HEK293 (cell line): ENCODE measurements around the gene SLC30A3.
A peak's percentile ranks its signal among the peaks of the same experiment; 100 is the strongest.

Experiments used
- EGR2 ChIP-seq: fragments of 450-650 bp; formaldehyde crosslinking; IDR thresholded peaks from 2 replicates; pipeline ENCODE4 v1.5.1; 2016; ENCODE audit warnings: low read depth, missing biosample characterization, missing genetic modification characterization
- FEZF1 ChIP-seq: fragments of 450-650 bp; formaldehyde crosslinking; IDR thresholded peaks from 2 replicates; pipeline ENCODE4 v1.5.1; 2016; ENCODE audit warnings: missing biosample characterization, missing genetic modification characterization
- HOXC10 ChIP-seq: sonication (generic); formaldehyde crosslinking; IDR thresholded peaks from 2 replicates; pipeline ENCODE4 v1.8.1; 2023; ENCODE audit warnings: mild to moderate bottlenecking, missing genetic modification reagents
- KLF16 ChIP-seq: fragments of 450-650 bp; formaldehyde crosslinking; IDR thresholded peaks from 2 replicates; pipeline ENCODE4 v1.5.1; 2017; ENCODE audit warnings: missing biosample characterization, missing genetic modification characterization
- OSR2 ChIP-seq: fragments of 450-650 bp; formaldehyde crosslinking; IDR thresholded peaks from 2 replicates; pipeline ENCODE4 v1.5.1; 2016; ENCODE audit warnings: missing biosample characterization, missing genetic modification characterization
- PBX3 ChIP-seq: sonication (generic); formaldehyde crosslinking; IDR thresholded peaks from 2 replicates; pipeline ENCODE4 v1.8.1; 2022; ENCODE audit warnings: mild to moderate bottlenecking, moderate library complexity, missing genetic modification reagents
- SCRT1 ChIP-seq: fragments of 450-650 bp; formaldehyde crosslinking; IDR thresholded peaks from 2 replicates; pipeline ENCODE4 v1.5.1; 2016; ENCODE audit warnings: missing biosample characterization, missing genetic modification characterization, borderline replicate concordance
- TCF7L2 ChIP-seq: IDR thresholded peaks from 2 replicates; pipeline ENCODE4 v1.6.1; 2011; ENCODE audit warnings: low read depth, mild to moderate bottlenecking, inconsistent platforms, low read length, moderate library complexity, borderline replicate concordance
- YY1 ChIP-seq: fragments of 450-650 bp; formaldehyde crosslinking; IDR thresholded peaks from 2 replicates; pipeline ENCODE4 v1.5.1; 2018; ENCODE audit warnings: missing biosample characterization, missing genetic modification characterization
- ZBTB10 ChIP-seq: fragments of 450-650 bp; formaldehyde crosslinking; IDR thresholded peaks from 2 replicates; pipeline ENCODE4 v1.5.1; 2016; ENCODE audit warnings: missing biosample characterization, missing genetic modification characterization
- ZBTB20 ChIP-seq: fragments of 450-650 bp; formaldehyde crosslinking; IDR thresholded peaks from 2 replicates; pipeline ENCODE4 v1.5.1; 2016; ENCODE audit warnings: missing biosample characterization, missing genetic modification characterization
- ZEB2 ChIP-seq: fragments of 450-650 bp; formaldehyde crosslinking; IDR thresholded peaks from 2 replicates; pipeline ENCODE4 v1.5.1; 2016; ENCODE audit warnings: missing biosample characterization, missing genetic modification characterization
- ZFHX2 ChIP-seq: fragments of 450-650 bp; formaldehyde crosslinking; conservative IDR thresholded peaks from 2 replicates; pipeline ENCODE4 v1.5.1; 2016; ENCODE audit warnings: missing biosample characterization, missing genetic modification characterization
- ZFP37 ChIP-seq: fragments of 450-650 bp; formaldehyde crosslinking; IDR thresholded peaks from 2 replicates; pipeline ENCODE4 v1.5.1; 2016; ENCODE audit warnings: missing biosample characterization, missing genetic modification characterization
- ZFP41 ChIP-seq: fragments of 450-650 bp; formaldehyde crosslinking; IDR thresholded peaks from 2 replicates; pipeline ENCODE4 v1.5.1; 2016; ENCODE audit warnings: missing biosample characterization, missing genetic modification characterization, borderline replicate concordance
- ZNF133 ChIP-seq: fragments of 450-650 bp; formaldehyde crosslinking; IDR thresholded peaks from 2 replicates; pipeline ENCODE4 v1.5.1; 2016; ENCODE audit warnings: missing biosample characterization, missing genetic modification characterization
- ZNF138 ChIP-seq: fragments of 450-650 bp; formaldehyde crosslinking; IDR thresholded peaks from 2 replicates; pipeline ENCODE4 v1.5.1; 2016; ENCODE audit warnings: missing biosample characterization, missing genetic modification characterization, borderline replicate concordance
- ZNF2 ChIP-seq: fragments of 450-650 bp; formaldehyde crosslinking; IDR thresholded peaks from 2 replicates; pipeline ENCODE4 v1.5.1; 2016; ENCODE audit warnings: missing biosample characterization, missing genetic modification characterization
- ZNF366 ChIP-seq: fragments of 450-650 bp; formaldehyde crosslinking; conservative IDR thresholded peaks from 2 replicates; pipeline ENCODE4 v1.5.1; 2016; ENCODE audit warnings: missing biosample characterization, missing genetic modification characterization
- ZNF391 ChIP-seq: fragments of 450-650 bp; formaldehyde crosslinking; IDR thresholded peaks from 2 replicates; pipeline ENCODE4 v1.5.1; 2016; ENCODE audit warnings: low read depth, missing biosample characterization, missing genetic modification characterization, borderline replicate concordance
- ZNF416 ChIP-seq: fragments of 450-650 bp; formaldehyde crosslinking; IDR thresholded peaks from 2 replicates; pipeline ENCODE4 v1.5.1; 2016; ENCODE audit warnings: missing biosample characterization, missing genetic modification characterization
- ZNF501 ChIP-seq: fragments of 450-650 bp; formaldehyde crosslinking; IDR thresholded peaks from 2 replicates; pipeline ENCODE4 v1.5.1; 2016; ENCODE audit warnings: missing biosample characterization, missing genetic modification characterization
- ZNF521 ChIP-seq: fragments of 450-650 bp; formaldehyde crosslinking; IDR thresholded peaks from 2 replicates; pipeline ENCODE4 v1.5.1; 2017; ENCODE audit warnings: missing biosample characterization, mild to moderate bottlenecking, missing genetic modification characterization
- ZNF610 ChIP-seq: fragments of 450-650 bp; formaldehyde crosslinking; IDR thresholded peaks from 2 replicates; pipeline ENCODE4 v1.5.1; 2016; ENCODE audit warnings: missing biosample characterization, missing genetic modification characterization, borderline replicate concordance
- ZNF621 ChIP-seq: fragments of 450-650 bp; formaldehyde crosslinking; IDR thresholded peaks from 2 replicates; pipeline ENCODE4 v1.5.1; 2017; ENCODE audit warnings: missing biosample characterization, missing genetic modification characterization
- ZNF626 ChIP-seq: fragments of 450-650 bp; sonication (Bioruptor Pico); formaldehyde crosslinking; IDR thresholded peaks from 2 replicates; pipeline ENCODE4 v1.5.1; 2018; ENCODE audit warnings: missing biosample characterization, missing genetic modification characterization, inconsistent platforms
- ZNF629 ChIP-seq: fragments of 450-650 bp; formaldehyde crosslinking; IDR thresholded peaks from 2 replicates; pipeline ENCODE4 v1.5.1; 2017; ENCODE audit warnings: missing biosample characterization, missing genetic modification characterization
- ZNF654 ChIP-seq: fragments of 450-650 bp; formaldehyde crosslinking; IDR thresholded peaks from 2 replicates; pipeline ENCODE4 v1.5.1; 2016; ENCODE audit warnings: low read depth, missing biosample characterization, missing genetic modification characterization
- ZNF664 ChIP-seq: fragments of 450-650 bp; formaldehyde crosslinking; IDR thresholded peaks from 2 replicates; pipeline ENCODE4 v1.5.1; 2016; ENCODE audit warnings: missing biosample characterization, missing genetic modification characterization
- ZNF768 ChIP-seq: fragments of 450-650 bp; formaldehyde crosslinking; IDR thresholded peaks from 2 replicates; pipeline ENCODE4 v1.5.1; 2018; ENCODE audit warnings: missing biosample characterization, mild to moderate bottlenecking, missing genetic modification characterization
- ZNF785 ChIP-seq: fragments of 450-650 bp; formaldehyde crosslinking; IDR thresholded peaks from 2 replicates; pipeline ENCODE4 v1.5.1; 2016; ENCODE audit warnings: missing biosample characterization, missing genetic modification characterization
- ZSCAN18 ChIP-seq: fragments of 450-650 bp; formaldehyde crosslinking; IDR thresholded peaks from 2 replicates; pipeline ENCODE4 v1.5.1; 2016; ENCODE audit warnings: missing biosample characterization, missing genetic modification characterization
- ZSCAN23 ChIP-seq: fragments of 450-650 bp; formaldehyde crosslinking; IDR thresholded peaks from 2 replicates; pipeline ENCODE4 v1.5.1; 2016; ENCODE audit warnings: missing biosample characterization, missing genetic modification characterization
- ZSCAN4 ChIP-seq: fragments of 450-650 bp; formaldehyde crosslinking; IDR thresholded peaks from 2 replicates; pipeline ENCODE4 v1.5.1; 2017; ENCODE audit warnings: missing biosample characterization, missing genetic modification characterization
- ZXDB ChIP-seq: fragments of 450-650 bp; formaldehyde crosslinking; IDR thresholded peaks from 2 replicates; pipeline ENCODE4 v1.5.1; 2016; ENCODE audit warnings: missing biosample characterization, missing genetic modification characterization

Gene SLC30A3

GRCh38 chr2:27217173-27218121 lies 45.4 kb downstream of the SLC30A3 start, which contains the start of gene CAD (continued):
- TF ChIP-seq ZBTB10 (tag by site-specific recombination) (peak; percentile 95), ZNF621 (tag by site-specific recombination) (no peak), ZFHX2 (peak; percentile 58), ZXDB (tag by site-specific recombination) (peak; percentile 79), ZNF654 (tag by site-specific recombination) (no peak), ZNF664 (no peak), ZNF138 (tag by site-specific recombination) (no peak), YY1 (tag by site-specific recombination) (peak; percentile 80), FEZF1 (tag by site-specific recombination) (no peak), PBX3 (CRISPR knock-in tag) (peak; percentile 91), ZNF391 (peak; percentile 65; the same call in 1 of the 2 replicates), ZFP41 (tag by site-specific recombination) (no peak), TCF7L2 (no peak), ZNF768 (tag by site-specific recombination) (no peak), ZNF501 (tag by site-specific recombination) (peak; percentile 91), ZNF133 (tag by site-specific recombination) (no peak), SCRT1 (tag by site-specific recombination) (no peak), KLF16 (tag by site-specific recombination) (peak; percentile 71), ZEB2 (tag by site-specific recombination) (no peak), ZNF521 (tag by site-specific recombination) (no peak), ZNF626 (tag by site-specific recombination) (no peak), ZSCAN18 (tag by site-specific recombination) (no peak), ZNF416 (no peak), ZSCAN4 (tag by site-specific recombination) (peak; percentile 31; the same call in 1 of the 2 replicates), ZBTB20 (tag by site-specific recombination) (peak; percentile 68; the same call in 1 of the 2 replicates), ZNF366 (tag by site-specific recombination) (no peak), OSR2 (tag by site-specific recombination) (no peak), ZSCAN23 (tag by site-specific recombination) (0 out of 2 replicates have a peak, but pooled peaks have one; percentile 23), ZNF629 (tag by site-specific recombination) (no peak), ZNF2 (tag by site-specific recombination) (peak; percentile 77; the same call in 1 of the 2 replicates), ZNF785 (no peak), EGR2 (tag by site-specific recombination) (no peak), ZFP37 (tag by site-specific recombination) (peak; percentile 83), HOXC10 (no peak), ZNF610 (tag by site-specific recombination) (peak; percentile 60; the same call in 1 of the 2 replicates)
